HG02759 (cell line): ENCODE results near the gene GPBP1.
"Not testable (repeated sequence)": the region's sequence is repeated elsewhere in the genome, so short reads cannot be mapped to it uniquely, and the experiment has no call there.

Source experiments
- ATAC-seq: cut with Tn5 transposase; IDR thresholded peaks from one replicate; pipeline ENCODE4 v1.9.1; 2021; ENCODE audit warnings: mild to moderate bottlenecking, moderate library complexity; ENCODE audit not compliant: unreplicated experiment

GPBP1 gene, protein sequence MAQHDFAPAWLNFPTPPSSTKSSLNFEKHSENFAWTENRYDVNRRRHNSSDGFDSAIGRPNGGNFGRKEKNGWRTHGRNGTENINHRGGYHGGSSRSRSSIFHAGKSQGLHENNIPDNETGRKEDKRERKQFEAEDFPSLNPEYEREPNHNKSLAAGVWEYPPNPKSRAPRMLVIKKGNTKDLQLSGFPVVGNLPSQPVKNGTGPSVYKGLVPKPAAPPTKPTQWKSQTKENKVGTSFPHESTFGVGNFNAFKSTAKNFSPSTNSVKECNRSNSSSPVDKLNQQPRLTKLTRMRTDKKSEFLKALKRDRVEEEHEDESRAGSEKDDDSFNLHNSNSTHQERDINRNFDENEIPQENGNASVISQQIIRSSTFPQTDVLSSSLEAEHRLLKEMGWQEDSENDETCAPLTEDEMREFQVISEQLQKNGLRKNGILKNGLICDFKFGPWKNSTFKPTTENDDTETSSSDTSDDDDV

DNA sequence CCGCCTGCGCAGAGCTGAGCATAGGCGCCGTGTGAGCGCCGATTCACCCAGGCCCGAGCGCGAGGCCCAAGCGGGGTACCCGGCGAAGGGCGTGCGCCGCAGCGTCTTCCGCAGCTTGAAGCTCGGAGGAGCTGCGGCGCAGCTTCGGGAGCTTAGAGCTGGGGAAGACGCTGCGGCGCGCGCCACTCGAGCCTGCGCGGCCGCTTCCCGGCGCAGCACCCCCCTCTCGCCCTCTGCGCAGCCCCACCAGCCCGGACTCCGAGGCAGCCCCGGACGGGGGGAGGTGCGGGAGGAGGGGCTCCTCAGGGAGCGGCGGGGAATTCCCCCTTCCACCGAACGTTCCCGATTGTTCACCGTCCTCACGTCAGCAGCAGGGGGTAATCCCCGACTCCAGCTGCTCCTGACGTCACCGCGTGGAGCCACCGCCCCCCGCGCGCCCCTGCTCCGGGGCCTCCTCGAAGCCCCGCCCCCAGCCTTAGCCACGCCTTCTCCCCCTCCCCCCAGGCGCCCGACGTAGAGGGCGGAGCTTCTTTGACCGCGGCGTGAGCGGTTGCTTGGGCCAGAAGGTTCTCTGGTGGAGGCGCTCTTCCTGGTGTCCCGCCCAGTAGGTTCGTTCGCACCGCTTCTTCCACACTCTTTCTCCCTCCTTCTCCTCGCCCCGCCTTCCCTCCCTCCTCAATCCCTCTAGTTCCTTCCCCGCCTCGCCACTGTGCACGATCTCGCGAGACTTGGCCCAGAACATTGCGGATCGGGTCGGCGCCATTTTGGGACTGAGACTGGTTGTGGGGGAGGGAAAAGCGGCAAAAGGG lies at the start of gene GPBP1:
GPBP1 (plus strand) TSS at position 741 of the 809 bp plus-strand sequence. CDS start 40,072 bp downstream, outside the sequence.
- ATAC-seq: peak; percentile 75

DNA sequence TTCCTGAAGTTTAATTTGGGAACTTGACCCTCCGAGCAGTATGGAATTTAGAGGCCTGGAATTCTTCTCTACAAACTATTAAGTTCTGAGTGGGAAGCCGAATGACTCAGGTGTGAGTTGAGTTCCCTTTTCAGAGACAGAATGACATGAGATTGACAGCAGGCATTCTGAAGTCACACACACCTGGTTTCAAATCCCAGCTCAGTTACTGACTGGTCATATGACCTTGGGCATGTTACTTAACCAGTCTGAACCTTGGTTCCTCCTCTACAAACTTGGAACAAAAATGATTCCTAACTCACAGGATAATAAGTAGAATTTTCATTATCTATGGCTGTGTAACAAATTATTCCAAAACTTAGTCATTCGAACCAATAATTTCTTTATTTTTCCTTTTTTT lies 45.5 kb upstream of the GPBP1 start:
- ATAC-seq: no peak

DNA sequence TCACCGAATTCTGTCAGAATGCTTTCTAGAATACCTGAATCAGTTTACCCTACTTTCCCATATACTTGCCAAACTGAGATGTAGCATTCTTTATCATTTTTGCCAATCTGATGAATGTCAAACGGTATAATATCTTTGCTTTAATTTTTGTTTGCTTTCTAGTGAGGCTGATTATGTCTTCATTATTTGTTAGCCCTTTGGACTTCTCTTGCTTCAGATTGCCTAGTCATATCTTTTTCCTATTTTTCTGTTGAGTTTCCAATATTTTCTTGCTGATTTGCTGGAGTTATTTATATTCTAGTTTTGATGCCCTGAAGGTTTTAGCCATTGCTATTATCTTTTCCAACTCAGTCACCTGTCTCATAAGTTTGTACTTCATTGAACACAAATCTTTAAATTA lies 40.3 kb upstream of the GPBP1 start:
- no peak for ATAC-seq

DNA sequence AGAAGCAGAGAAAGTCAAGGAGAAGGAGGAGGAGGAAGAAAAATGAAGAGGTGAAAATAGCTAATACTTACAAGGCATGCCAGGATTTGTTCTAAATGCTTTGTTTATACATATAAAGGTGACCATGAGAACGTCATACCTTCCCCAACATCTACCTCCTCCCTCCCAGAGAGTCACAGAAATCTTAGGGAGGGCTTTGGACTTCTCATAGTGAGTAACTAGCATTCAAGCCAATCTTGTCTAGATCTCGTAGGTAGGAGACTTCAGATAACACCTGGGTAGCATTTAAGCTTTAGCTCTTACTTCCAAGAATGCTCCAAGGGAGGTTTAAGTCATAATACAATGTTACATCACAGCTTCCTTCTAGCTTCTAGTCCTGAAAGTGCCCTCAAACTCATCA lies 36.5 kb upstream of the GPBP1 start:
- no peak for ATAC-seq

DNA sequence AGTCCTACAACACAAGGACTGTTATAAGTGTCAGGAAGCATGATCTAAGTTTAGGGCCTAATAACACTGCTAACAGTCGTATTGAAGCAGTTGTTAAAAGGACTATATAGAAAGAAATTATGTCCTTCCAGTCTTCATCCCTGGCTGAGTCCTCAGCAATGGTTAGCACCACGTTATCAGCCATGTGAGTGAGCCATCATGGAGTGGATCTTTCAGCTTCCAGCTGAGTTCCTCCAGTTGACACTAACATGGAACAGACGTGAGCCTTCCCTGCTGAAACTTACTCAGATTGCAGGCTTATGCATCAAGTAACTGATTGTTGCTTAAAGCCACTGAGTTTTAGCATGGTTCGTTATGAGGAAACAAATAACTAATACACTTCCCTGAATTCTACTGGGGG lies 21.5 kb upstream of the GPBP1 start:
- ATAC-seq: no peak

DNA sequence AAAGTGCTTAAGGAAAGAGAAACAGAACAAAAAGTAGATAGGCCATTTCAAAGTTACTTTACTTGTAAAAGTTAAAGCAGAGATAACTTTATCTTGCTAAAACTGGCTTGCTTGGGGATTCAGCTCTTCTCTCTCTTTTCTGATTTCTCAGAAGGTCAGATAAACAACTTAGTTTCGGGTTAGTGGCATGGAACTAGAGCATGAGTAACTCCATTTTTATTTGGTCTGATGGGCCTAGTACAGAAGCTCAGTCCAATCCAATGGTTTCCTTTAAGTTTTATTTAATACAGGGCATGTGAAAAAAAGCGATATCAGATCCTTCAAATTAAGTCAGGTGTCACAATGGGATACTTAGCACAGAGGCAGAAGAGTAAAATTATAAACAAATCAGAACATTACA lies 18.8 kb upstream of the GPBP1 start:
- ATAC-seq: no peak

DNA sequence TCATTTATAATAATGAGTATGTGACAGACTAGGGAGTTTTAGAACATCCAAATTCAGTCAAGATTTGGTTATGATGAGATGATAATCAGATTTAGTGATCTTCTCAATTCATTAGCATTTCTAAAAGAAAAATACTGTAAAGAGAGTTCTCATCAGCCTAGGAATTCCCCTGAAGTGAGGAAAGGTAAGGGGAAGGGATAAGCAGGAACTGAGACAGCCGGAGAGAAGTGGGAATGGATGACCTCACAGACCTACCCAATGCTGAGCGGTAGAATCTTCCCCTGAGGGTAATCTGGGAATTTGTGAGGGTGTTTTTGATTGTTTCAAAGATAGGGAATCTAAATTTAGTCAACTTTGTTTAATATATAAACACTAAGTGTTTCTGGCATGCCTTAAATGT lies 16.7 kb upstream of the GPBP1 start:
- no peak for ATAC-seq

DNA sequence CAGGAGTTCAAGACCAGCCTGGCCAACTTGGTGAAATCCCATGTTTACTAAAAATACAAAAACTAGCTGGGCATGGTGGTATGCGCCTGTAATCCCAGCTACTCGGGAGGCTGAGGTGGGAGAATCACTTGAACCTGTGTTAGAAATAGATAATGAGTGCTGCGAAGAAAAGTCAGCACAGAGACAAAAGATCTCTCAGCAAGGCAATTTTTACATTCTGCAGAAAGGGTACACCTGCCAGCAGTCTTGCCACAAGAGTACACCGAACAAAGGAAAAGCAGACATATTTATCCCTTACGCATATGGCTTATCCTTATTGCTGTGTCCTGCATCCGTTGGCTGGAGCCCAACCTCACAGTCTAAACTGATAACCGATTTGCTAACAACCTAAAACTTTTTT lies 16.2 kb upstream of the GPBP1 start:
- ATAC-seq: no peak

DNA sequence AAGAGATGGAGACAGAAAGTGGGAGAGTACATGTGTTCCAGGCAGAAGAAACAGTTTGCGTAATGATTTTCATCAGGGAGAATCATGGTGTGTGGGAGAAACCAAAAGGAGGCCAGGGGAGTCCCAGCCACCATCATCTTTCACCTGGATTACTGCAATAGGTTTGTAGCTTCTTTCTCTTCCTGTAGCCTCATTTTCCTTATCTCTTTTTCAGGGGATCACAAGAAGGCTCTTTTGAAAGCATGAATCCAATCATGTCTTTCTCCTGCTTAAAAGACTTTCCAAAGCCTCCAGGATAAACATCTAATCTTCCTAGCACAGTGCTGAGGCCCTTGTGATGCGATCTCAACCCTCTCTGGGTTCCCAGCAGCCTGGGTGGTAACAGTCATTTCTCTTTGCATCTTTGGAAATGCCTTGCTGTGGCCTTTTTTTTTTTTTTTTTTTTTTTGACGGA lies 10.3 kb upstream of the GPBP1 start:
- no peak for ATAC-seq

DNA sequence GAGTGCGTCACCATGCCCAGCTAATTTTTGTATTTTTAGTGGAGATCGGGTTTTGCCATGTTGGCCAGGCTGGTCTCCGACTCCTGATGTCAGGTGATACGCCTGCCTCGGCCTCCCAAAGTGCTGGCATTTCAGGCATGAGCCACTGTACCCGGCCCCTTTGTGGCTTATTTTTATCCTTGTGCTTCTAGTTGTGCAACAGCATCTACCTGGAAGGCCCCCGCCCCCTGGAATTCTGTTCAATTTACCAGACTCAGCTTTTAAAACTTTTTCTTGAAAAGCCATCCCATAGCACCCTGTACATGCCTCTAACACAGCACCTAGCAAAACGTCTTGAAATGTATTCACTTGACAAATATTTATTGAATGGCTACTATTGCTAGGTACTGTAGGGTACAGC lies 9.7 kb upstream of the GPBP1 start:
- no peak for ATAC-seq

DNA sequence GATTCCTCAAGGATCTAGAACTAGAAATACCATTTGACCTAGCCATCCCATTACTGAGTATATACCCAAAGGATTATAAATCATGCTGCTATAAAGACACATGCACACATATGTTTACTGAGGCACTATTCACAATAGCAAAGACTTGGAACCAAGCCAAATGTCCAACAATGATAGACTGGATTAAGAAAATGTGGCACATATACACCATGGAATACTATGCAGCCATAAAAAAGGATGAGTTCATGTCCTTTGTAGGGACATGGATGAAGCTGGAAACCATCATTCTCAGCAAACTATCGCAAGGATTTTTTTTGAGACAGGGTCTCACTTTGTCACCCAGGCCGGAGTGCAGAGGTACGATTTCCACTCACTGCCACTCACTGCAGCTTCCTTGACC lies 8.7 kb upstream of the GPBP1 start:
- ATAC-seq: not testable (repeated sequence)

DNA sequence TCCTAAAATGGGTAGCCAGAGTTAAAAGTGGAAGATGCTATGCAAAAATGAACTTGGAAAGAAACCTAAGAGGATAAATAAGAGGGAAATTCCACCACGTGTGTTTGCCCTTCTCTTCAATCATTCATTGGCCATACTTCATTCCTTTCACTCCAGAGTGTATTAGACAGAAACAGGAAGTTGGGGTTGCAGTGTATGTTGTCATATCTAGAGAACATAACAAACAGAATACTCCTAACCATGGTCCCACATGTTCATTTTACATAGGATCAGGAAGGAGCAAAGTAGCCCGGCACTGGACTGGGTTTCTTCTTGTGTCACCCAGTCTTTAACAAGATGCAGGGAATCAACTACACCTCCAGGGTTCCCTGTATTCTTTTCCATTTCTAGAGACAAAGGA lies 7.6 kb upstream of the GPBP1 start:
- peak; percentile 43 for ATAC-seq

DNA sequence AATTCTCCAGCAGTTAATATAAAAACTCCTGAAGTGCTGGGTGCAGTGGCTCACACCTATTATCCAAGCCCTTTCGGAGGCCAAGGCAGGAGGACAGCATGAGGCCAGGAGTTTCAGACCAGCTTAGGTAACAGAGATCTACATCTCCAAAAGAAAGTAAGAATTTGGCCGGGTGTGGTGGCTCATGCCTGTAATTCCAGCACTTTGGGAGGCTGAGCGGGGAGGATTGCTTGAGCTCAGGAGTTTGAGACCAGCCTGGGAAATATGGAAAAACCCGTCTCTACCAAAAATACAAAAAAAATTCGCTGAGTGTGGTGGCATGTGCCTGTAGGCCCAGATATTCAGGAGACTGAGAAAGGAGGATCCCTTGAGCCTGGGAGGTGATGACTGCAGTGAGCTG lies 6.7 kb upstream of the GPBP1 start:
- no peak for ATAC-seq

DNA sequence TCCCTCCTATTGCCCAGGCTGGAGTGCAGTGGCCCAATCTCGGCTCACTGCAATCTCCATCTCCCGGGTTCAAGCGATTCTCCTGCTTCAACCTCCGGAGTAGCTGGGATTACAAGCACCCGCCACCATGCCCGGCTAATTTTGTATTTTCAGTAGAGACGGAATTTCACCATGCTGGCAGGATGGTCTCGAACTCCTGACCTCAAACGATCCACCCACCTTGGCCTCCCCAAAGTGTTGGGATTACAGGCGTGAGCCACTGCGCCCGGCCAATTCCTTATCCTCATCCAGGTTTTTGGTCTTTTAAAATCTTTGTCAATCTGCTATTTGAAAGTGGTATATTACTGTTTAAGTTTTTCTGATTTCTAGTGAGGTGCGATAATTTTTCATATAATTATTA lies 3.7 kb upstream of the GPBP1 start:
- not testable (repeated sequence) for ATAC-seq

DNA sequence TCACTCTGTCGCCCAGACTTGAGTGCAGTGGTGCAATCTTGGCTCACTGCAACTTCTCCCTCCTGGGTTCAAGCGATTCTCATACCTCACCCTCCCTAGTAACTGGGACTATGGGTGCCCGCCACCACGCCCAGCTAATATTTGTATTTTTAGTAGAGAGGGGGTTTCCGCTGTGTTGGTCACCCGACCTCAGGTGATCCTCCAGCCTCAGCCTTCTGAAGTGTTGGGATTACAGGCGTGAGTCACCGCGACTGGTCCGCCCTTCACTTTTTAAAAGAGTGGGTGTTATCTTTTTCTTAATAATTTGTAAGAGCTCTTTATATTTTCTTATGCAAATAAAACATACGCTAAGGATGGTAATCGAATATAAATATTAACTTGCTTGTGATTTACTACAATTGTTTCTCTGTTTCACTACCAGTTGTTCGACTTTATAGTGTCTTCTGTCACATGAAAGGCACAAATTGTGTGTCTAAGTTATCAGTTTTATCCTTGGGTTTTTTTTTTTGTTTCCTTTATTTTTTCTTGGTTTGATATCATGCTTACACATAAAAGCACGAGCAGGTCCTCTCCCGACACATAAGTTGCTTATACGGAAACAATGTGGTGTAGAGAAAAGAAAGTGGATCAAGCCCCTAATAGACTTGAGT lies 1.9 kb upstream of the GPBP1 start:
- no peak for ATAC-seq

DNA sequence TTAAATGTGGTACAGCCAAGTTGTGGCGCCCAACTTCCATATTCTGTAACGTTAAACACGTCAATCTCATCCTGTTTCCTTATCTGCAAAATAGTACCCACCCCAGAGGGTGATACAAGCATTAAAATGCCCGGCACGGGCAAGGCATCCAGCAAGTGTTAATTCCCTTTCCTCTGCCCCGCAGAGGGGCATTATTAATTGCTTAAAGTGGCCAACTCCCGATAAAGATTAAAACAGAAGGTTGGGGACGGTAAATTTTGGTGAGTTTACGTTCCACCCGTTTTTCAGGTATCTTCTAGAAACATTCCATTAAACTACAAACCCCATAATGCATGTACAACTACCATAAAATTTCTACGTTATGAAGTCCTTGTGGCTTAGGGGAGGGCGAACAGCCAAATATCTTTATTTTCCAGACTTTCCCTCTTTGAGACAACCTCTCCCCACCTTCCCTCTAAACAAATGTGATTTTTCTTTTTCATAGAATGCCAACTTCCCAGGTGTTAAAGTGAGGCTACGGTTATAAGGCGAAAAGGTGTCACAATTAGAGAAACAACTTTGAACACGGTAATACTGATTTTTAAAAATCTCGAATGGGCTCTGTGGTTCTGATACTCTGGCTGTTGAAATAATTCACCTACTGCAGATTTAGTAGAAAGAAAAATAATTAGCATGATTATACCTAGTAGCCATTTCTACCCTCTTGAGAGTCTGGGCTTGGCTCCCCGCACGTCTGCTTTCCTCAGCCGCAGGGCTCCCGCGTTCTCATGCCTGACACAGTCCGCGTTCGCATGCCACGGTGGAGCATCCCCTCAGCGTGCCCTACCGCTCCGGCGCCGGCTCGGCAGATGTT lies 1.2 kb upstream of the GPBP1 start:
- no peak for ATAC-seq

DNA sequence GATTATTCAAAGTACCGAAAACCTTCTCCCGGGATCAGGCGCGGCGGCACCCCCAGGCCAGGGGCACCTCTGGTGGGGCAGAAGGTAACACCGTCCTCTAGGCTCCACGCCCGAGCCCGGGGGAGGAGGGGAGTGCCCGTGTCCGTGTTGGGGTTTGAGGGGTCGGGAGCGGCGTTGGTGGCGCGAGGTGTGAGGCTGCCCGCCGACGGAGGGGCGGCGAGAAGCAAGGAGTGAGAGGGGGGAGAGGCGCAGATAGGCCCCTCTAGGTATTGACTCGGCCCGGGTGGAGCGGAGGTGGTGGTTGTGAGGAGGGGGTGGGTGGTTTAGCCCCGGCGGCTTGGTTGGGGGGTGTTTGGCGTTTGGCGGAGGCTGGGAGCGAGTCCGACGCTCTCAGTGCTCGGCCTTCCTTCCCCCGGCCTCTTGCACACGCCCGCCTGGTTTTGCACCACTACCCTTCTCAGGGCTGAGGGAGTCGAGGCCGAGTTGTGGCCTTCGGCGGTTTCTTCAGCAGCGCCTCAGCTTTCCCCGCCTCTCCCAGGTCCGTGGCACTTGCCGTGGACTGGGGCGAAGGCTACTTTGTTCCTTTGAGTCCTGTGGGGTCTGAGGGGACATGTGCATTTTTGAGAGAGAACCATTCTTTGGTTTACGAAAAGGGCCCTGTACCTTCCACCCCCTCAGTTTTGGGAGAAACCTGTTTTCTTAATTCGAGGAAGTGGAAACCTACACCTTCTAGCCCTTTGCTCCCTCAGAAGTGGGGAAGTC lies 450 bp downstream of the GPBP1 start:
- peak; percentile 3 for ATAC-seq

DNA sequence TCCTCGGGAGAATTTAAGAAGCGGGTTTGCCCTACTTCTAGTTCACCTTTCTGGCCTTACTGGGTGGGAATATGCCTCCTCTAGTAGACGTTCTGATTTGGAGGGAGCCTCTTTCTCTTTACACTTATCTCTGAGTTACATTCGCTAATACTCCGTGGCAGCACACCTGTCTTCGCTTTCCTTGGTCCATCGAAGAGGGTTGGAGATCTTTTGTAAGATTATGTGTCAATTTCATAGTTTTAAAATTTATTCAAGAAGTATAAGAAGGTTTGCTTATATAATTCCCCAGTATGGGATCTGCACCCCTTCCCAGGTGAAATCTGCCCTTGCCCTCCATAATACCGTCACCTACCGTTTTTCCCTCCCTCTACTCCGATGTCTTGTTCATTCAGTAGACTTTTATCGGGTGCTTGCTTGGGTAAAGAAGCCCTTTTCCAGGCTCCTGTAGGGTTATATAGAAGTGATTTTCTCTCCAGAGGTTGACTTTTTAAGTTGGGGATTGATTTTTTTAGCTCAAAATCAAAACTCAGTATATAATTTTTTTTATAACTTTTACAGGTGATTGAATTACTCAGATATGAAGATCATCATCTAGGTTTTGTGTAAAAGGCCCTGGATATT lies 1.1 kb downstream of the GPBP1 start:
- ATAC-seq: no peak

DNA sequence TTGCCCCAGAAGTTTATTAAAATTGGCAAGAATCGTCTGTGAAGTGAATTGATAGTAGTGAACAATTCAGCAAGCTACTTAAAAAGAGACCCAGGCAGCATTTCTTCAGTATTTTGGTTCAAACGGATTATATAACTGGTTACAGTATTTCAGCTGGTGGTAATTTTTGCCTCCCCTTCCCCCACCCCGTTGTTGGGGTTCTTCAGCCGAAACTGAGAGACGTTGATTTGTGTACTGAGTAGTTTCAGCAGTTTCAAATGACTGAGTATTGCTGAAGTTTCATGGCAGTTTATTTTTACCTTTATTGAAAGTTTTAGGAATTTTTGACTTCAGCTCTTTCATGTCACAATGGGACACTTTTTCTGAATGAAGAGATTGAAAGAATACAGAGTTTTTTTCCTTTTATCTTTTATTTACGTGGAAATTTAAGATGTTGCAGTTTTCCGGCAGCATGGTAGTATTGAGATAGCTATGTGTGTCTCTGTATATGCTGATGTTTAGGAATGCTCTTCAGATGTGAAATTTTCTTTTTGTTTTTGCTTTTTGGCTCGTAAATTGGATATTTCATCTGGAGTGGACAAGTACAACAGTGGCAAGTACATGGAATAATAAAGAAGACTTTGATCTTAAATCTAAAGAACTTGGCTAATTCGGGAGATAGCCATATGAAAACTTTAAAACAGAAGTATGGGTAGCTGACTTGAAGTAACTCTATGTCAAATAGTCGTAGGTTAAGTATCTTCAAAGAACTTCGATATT lies 1.9 kb downstream of the GPBP1 start:
- ATAC-seq: no peak
